GM12801 (cell line): Measurements from ENCODE around the gene TM4SF4.

Experiments used
- CTCF ChIP-seq: IDR thresholded peaks from one replicate; pipeline ENCODE4 v1.5.1; 2011; ENCODE audit warnings: control low read depth; ENCODE audit not compliant: insufficient read length; ENCODE audit errors: extremely low read depth

TM4SF4 gene

GRCh38 chr3:149455366-149455765, 19.1 kb upstream of the TM4SF4 start:
- no peak for TF ChIP-seq CTCF

- TF ChIP-seq CTCF: no peak
Observed at GRCh38 chr3:149455989-149456388, 18.5 kb upstream of the TM4SF4 start.

GRCh38 chr3:149459491-149460059, 14.9 kb upstream of the TM4SF4 start:
- TF ChIP-seq CTCF: no peak

GRCh38 chr3:149460117-149460516, 14.4 kb upstream of the TM4SF4 start:
- no peak for TF ChIP-seq CTCF

- no peak for TF ChIP-seq CTCF
Observed at GRCh38 chr3:149462051-149462450, 12.4 kb upstream of the TM4SF4 start.

- no peak for TF ChIP-seq CTCF
Observed at GRCh38 chr3:149462581-149463011, 11.9 kb upstream of the TM4SF4 start.

DNA sequence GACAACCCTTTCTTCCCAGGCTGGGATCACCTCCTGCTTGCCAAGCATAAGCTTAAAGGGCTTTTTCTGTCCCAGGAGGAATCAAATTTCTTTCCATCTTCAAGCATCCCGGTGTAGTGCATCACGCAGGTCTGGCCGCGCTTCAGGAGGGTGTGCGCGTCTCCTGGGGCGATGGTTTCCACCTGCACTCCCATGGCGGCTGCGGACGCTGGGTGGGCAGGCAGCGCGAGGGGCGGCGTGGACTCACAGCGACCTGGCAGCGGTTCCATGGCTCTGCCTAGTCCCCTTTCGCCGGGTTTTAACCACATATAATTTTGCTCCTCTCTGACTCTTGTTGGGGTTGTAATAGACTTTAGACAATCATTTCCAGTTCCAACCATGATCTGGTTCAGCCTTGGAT, 10.6 kb upstream of the TM4SF4 start:
- TF ChIP-seq CTCF: no peak
